Stimulated activated CD8-positive, alpha-beta memory T cell treated with anti-CD3 and anti-CD28 coated beads, Interleukin-4, amount 100 ng/mL, for 48 hours (primary cell): Measurements from ENCODE around the gene P2RX2.

Experiments used
- DNase-seq: peaks from one replicate; pipeline ENCODE4 v3.0.0-alpha.2; 2020

Gene P2RX2

GRCh38 chr12:132621657-132622435 lies 3.3 kb downstream of the P2RX2 start:
- DNase-seq, result no peak

GRCh38 chr12:132622437-132623071 lies 4.0 kb downstream of the P2RX2 start:
- DNase-seq, result no peak

GRCh38 chr12:132623072-132623869 lies 4.7 kb downstream of the P2RX2 start:
- DNase-seq, result no peak

GRCh38 chr12:132624186-132624855 lies 5.7 kb downstream of the P2RX2 start:
- DNase-seq, result no peak

GRCh38 chr12:132624910-132625630 lies 6.5 kb downstream of the P2RX2 start:
- no peak for DNase-seq

GRCh38 chr12:132625731-132626430 lies 7.3 kb downstream of the P2RX2 start:
- no peak for DNase-seq

- no peak for DNase-seq
Measured at GRCh38 chr12:132629330-132629729, 10.8 kb downstream of the P2RX2 start.

GRCh38 chr12:132630672-132631071 lies 12.1 kb downstream of the P2RX2 start:
- no peak for DNase-seq

- no peak for DNase-seq
Measured at GRCh38 chr12:132631666-132632065, 13.1 kb downstream of the P2RX2 start.

- no peak for DNase-seq
Measured at GRCh38 chr12:132632521-132633228, 14.1 kb downstream of the P2RX2 start.

- no peak for DNase-seq
Measured at GRCh38 chr12:132633398-132633797, 14.8 kb downstream of the P2RX2 start.

- DNase-seq, result no peak
Measured at GRCh38 chr12:132633901-132634300, 15.3 kb downstream of the P2RX2 start.

- no peak for DNase-seq
Measured at GRCh38 chr12:132634411-132634990, 15.9 kb downstream of the P2RX2 start.

GRCh38 chr12:132635076-132635955 lies 16.7 kb downstream of the P2RX2 start:
- DNase-seq, result no peak

- DNase-seq, result no peak
Measured at GRCh38 chr12:132637811-132638210, 19.2 kb downstream of the P2RX2 start.

- DNase-seq, result no peak
Measured at GRCh38 chr12:132638541-132639408, 20.2 kb downstream of the P2RX2 start.

GRCh38 chr12:132639956-132640520 lies 21.5 kb downstream of the P2RX2 start:
- DNase-seq, result no peak

GRCh38 chr12:132640936-132641335 lies 22.4 kb downstream of the P2RX2 start:
- no peak for DNase-seq
